Uterus (tissue), 2 donors: ENCODE results near the gene TTBK2.

ENCODE experiments used
- POLR2A ChIP-seq, 2 donors: fragments of 450-650 bp; IDR thresholded peaks; one replicate each; pipeline ENCODE4 v1.6.1; 2016; ENCODE audit warnings: antibody characterized with exemption in 2 of 2, mild to moderate bottlenecking in 1 of 2, moderate library complexity in 1 of 2
- TF ChIP-seq, protein P1 (sequence below), 4 experiments: fragments of 200-600 bp in 2 of 4; fragments of 450-650 bp in 2 of 4; sonication (generic) in 2 of 4; IDR thresholded peaks; one replicate each; pipeline ENCODE4 v1.5.1; 2016 to 2019; ENCODE audit warnings: antibody characterized with exemption in 4 of 4, mild to moderate bottlenecking in 2 of 4, moderate library complexity in 1 of 4

DNA sequence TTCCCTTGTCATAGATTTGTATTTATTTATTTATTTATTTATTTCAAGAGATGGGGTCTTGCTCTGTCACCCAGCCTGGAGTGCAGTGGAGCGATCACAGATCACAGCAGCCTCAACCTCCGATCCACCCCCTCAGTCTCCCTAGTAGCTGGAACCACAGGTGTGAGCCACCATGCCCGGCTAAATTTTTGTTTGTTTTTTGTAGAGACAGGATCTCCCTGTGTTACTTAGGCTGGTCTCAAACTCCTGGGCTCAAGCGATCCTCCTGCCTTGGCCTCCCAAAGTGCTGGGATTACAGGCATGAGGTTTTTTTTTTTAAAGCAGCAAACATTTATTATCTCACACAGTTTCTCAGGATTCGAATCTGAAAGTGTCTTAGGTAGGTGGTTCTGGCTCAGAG is 2.5 kb downstream of the TTBK2 start:
- TF ChIP-seq, protein P1, sequence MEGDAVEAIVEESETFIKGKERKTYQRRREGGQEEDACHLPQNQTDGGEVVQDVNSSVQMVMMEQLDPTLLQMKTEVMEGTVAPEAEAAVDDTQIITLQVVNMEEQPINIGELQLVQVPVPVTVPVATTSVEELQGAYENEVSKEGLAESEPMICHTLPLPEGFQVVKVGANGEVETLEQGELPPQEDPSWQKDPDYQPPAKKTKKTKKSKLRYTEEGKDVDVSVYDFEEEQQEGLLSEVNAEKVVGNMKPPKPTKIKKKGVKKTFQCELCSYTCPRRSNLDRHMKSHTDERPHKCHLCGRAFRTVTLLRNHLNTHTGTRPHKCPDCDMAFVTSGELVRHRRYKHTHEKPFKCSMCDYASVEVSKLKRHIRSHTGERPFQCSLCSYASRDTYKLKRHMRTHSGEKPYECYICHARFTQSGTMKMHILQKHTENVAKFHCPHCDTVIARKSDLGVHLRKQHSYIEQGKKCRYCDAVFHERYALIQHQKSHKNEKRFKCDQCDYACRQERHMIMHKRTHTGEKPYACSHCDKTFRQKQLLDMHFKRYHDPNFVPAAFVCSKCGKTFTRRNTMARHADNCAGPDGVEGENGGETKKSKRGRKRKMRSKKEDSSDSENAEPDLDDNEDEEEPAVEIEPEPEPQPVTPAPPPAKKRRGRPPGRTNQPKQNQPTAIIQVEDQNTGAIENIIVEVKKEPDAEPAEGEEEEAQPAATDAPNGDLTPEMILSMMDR (IDR thresholded peaks at IDR 0.05): no peak
- no peak for TF ChIP-seq POLR2A (IDR thresholded peaks at IDR 0.05)
